Astrocyte (in vitro differentiated cells and primary cell): ENCODE measurements around the gene ATP10D.

Source experiments
- CTCF ChIP-seq: IDR thresholded peaks from 2 replicates; pipeline ENCODE4 v1.5.1; 2011; ENCODE audit warnings: low read depth, mild to moderate bottlenecking, inconsistent platforms, low read length, moderate library complexity; ENCODE audit not compliant: insufficient read depth
- EZH2 ChIP-seq: IDR thresholded peaks from 2 replicates; pipeline ENCODE4 v1.6.1; 2012; ENCODE audit warnings: mild to moderate bottlenecking, low read length, inconsistent platforms; ENCODE audit not compliant: insufficient read depth

DNA sequence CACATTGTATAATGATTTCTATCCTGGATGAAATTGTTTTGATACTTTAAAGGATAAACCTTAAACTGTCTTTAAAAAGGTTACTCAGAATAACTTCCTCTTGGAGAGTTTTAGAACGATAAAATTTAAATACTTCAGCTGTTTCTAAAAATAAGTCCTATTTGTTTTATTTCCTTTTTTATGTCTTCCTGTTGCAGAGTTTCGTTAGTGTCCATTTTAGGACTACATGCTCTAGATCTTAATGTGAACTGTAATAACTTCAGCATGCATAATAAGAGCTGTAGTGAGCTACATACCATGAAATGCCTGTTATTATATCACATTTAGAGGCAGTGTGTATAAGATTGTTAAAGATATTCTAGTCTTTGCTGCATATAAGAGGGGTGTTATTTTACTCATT is 14.6 kb downstream of the ATP10D start:
- TF ChIP-seq CTCF (no peak), EZH2 (no peak)
